Common myeloid progenitor, CD34-positive (primary cell): ENCODE data around the gene CAPN15.

Experiments used
- CTCF ChIA-PET: fragments of 350-600 bp; sonication (Branson Sonifier 250); formaldehyde crosslinking; loops from one replicate; lab custom pipeline; 2021; ENCODE audit warnings: antibody characterized with exemption; lab: Charles Lee
- POLR2A ChIA-PET: fragments of 350-600 bp; sonication (Branson Sonifier 250); formaldehyde crosslinking; loops from one replicate; lab custom pipeline; 2021; ENCODE audit warnings: antibody characterized with exemption; lab: Charles Lee
- DNase-seq, 3 donors: peaks; one replicate each; pipeline versions ENCODE4 v3.0.0 to v3.0.0-alpha.2; 2013
- H3K27ac ChIP-seq, 2 experiments: 1 replicate in 1 of 2; 2 replicates in 1 of 2; pipeline ENCODE4 v1.7.0; 2013; ENCODE audit warnings: inconsistent platforms in 2 of 2, low read length in 2 of 2, mild to moderate bottlenecking in 2 of 2, low read depth in 1 of 2, moderate library complexity in 1 of 2; ENCODE audit not compliant: severe bottlenecking in 2 of 2, insufficient read depth in 1 of 2, poor library complexity in 1 of 2
- H3K27me3 ChIP-seq, 5 experiments: replicated peaks in 2 of 5; 1 replicate in 3 of 5; 2 replicates in 2 of 5; pipeline versions ENCODE4 v1.6.1 to v1.7.0; 2013; ENCODE audit warnings: low read length in 4 of 5, mild to moderate bottlenecking in 2 of 5, moderate library complexity in 2 of 5, inconsistent platforms in 1 of 5; ENCODE audit not compliant: insufficient read depth in 5 of 5, control insufficient read depth in 4 of 5
- H3K36me3 ChIP-seq, 4 experiments: 1 replicate in 2 of 4; 2 replicates in 2 of 4; pipeline versions ENCODE4 v1.6.1 to v1.7.0; 2013; ENCODE audit warnings: low read length in 3 of 4, control low read depth in 1 of 4, mild to moderate bottlenecking in 1 of 4; ENCODE audit not compliant: control insufficient read depth in 4 of 4, insufficient read depth in 4 of 4
- H3K4me1 ChIP-seq, 4 experiments: 1 replicate in 3 of 4; 2 replicates in 1 of 4; pipeline versions ENCODE4 v1.6.1 to v1.7.1; 2013; ENCODE audit warnings: low read length in 3 of 4, mild to moderate bottlenecking in 3 of 4, control low read depth in 1 of 4, inconsistent platforms in 1 of 4, moderate library complexity in 1 of 4; ENCODE audit not compliant: control insufficient read depth in 4 of 4, insufficient read depth in 4 of 4; ENCODE audit errors: control extremely low read depth in 1 of 4
- H3K4me3 ChIP-seq, 7 experiments: 1 replicate in 4 of 7; 2 replicates in 3 of 7; pipeline versions ENCODE4 v1.5.1 to v1.7.0; 2013; ENCODE audit warnings: mild to moderate bottlenecking in 7 of 7, low read length in 6 of 7, moderate library complexity in 6 of 7, inconsistent platforms in 2 of 7, low read depth in 2 of 7, control low read depth in 1 of 7; ENCODE audit not compliant: insufficient read depth in 4 of 7, control insufficient read depth in 1 of 7; ENCODE audit errors: extremely low read depth in 1 of 7
- H3K9me3 ChIP-seq, 5 experiments: 1 replicate in 4 of 5; 2 replicates in 1 of 5; pipeline versions ENCODE4 v1.6.1 to v1.7.1; 2013; ENCODE audit warnings: low read length in 4 of 5, mild to moderate bottlenecking in 2 of 5, inconsistent platforms in 1 of 5, low read depth in 1 of 5, moderate library complexity in 1 of 5; ENCODE audit not compliant: control insufficient read depth in 4 of 5, insufficient read depth in 2 of 5; ENCODE audit errors: control extremely low read depth in 1 of 5
- WGBS: methylation state at CpG from one replicate; pipeline ENCODE4 v1.1.5; 2013; ENCODE audit not compliant: insufficient coverage; 5-methylcytosine and 5-hydroxymethylcytosine counted together

The CAPN15 gene

GRCh38 chr16:582218-582613 is 54.7 kb downstream of the CAPN15 start:
- H3K4me1 ChIP-seq: peaks cover 0 to 15% (median 9%) of the 10 kb centered on the region in 4 experiments
- H3K4me3 ChIP-seq: no peak overlapping the region
- CTCF ChIA-PET: interaction anchor here (0.7 to 4.7 kb wide), 7 partner anchors 9 to 78 kb away, joined by 3 to 21 read pairs (median 4); partner anchors contain the start of gene RAB40C
- DNase-seq: no peak
- peaks cover 0 to 20% (median 8%) of the 10 kb centered on the region in 4 experiments for H3K36me3 ChIP-seq
- WGBS: 89% methylated on average over 13 of the region's 18 CpGs
- no peaks in the 10 kb centered on the region for H3K9me3 ChIP-seq
- no peak overlapping the region for H3K27ac ChIP-seq
- H3K27me3 ChIP-seq: peaks cover 0 to 2% (median 0%) of the 10 kb centered on the region in 5 experiments
- POLR2A ChIA-PET: interaction anchor here (0.6 kb wide), 1 partner anchor 77 kb away, joined by 3 read pairs; no protein-coding TSS in a partner anchor

DNA sequence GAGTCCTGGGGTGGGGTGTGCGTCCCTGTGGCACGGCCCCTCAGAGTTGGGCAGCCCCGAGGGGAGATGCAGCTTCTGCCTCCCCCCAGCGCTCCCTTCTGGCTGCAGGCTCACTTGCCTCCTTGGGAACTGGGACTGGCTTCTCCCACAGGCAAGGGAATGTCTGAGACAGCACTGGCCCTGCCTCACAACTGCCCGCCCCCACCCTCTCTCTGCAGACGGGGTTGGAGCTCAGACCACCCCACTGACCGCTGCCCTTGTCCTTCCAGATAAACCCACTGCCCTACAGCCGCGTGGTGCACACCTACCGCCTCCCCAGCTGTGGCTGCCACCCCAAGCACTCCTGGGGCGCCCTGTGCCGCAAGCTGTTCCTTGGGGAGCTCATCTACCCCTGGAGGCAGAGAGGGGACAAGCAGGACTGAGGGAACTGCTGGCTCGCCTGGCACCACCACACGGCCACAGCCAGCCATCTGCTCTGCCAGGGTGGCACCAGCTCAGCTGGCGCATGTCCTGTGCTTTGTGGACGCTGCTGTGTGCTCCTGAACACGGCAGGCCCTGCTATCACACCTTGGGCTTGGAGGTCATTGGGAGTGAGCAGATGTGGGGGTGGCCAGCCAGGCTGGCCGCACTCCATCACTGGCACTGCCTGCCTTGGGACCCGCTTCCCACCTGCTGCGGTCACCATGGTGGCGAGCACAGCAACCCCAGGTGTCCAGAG is 55.3 kb downstream of the CAPN15 start:
- POLR2A ChIA-PET: interaction anchor here (0.6 kb wide), 1 partner anchor 76 kb away, joined by 3 read pairs; no protein-coding TSS in a partner anchor
- H3K4me3 ChIP-seq: no peak overlapping the region

GRCh38 chr16:583470-583814 is 55.9 kb downstream of the CAPN15 start:
- no peak for DNase-seq
- Histone ChIP-seq H3K27me3 (peaks cover 0 to 2% (median 0%) of the 10 kb centered on the region in 5 experiments), H3K36me3 (peaks cover 0 to 20% (median 8%) of the 10 kb centered on the region in 4 experiments), H3K4me1 (peaks cover 0 to 28% (median 21%) of the 10 kb centered on the region in 4 experiments), H3K9me3 (no peaks in the 10 kb centered on the region), H3K4me3 (no peak overlapping the region), H3K27ac (no peak overlapping the region)
- POLR2A ChIA-PET: no interaction called here
- WGBS: 86% methylated on average over 14 of the region's 16 CpGs
- CTCF ChIA-PET: interaction anchor here (0.8 to 1.7 kb wide), 4 partner anchors 10 to 200 kb away, joined by 3 to 6 read pairs (median 4); no protein-coding TSS in a partner anchor

More for the DNA sequence above, 55.3 kb downstream of the CAPN15 start:
- H3K9me3 ChIP-seq: no peaks in the 10 kb centered on the region
- no peak for DNase-seq
- CTCF ChIA-PET: interaction anchor here (1.0 to 4.7 kb wide), 5 partner anchors 9 to 26 kb away, joined by 3 to 21 read pairs (median 5); partner anchors contain the start of gene RAB40C
- peaks cover 0 to 21% (median 14%) of the 10 kb centered on the region in 4 experiments for H3K4me1 ChIP-seq
- WGBS: over 99% methylated on average over 18 of the region's 21 CpGs
- no peak overlapping the region for H3K27ac ChIP-seq
- H3K27me3 ChIP-seq: peaks cover 0 to 2% (median 0%) of the 10 kb centered on the region in 5 experiments
- H3K36me3 ChIP-seq: peaks cover 0 to 20% (median 8%) of the 10 kb centered on the region in 4 experiments

- CTCF ChIA-PET: interaction anchor here (0.8 to 1.6 kb wide), 2 partner anchors 9 to 201 kb away, joined by 3 to 5 read pairs; no protein-coding TSS in a partner anchor
- Histone ChIP-seq H3K9me3 (no peaks in the 10 kb centered on the region), H3K4me1 (peaks cover 0 to 28% (median 24%) of the 10 kb centered on the region in 4 experiments), H3K27ac (no peak overlapping the region), H3K27me3 (peaks cover 0 to 2% (median 0%) of the 10 kb centered on the region in 5 experiments), H3K36me3 (peaks cover 0 to 20% (median 8%) of the 10 kb centered on the region in 4 experiments), H3K4me3 (no peak overlapping the region)
- POLR2A ChIA-PET: no interaction called here
- no peak for DNase-seq
- WGBS: 93% methylated on average over 33 of the region's 38 CpGs
Measured at GRCh38 chr16:583815-584591, 56.5 kb downstream of the CAPN15 start.

DNA sequence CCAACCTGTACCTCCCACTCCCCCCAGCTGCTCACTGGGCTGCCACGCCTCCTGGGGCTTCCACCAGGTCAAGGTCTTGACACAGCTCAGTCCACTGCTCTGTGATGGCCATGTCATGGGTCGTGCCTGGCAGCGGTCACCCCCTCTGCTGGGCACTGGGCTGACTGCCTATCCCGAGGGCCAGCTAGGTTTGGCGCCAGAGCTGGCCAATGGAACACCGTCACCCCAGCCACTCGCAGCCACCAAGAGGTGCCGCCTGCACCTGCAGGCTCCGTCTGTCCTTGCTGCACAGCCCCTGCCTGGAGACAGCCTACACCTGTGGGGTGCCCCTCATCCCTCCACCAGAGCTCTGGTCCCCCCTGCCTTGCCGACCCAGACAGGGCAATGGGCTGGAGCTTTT is 57.8 kb downstream of the CAPN15 start:
- CTCF ChIA-PET: interaction anchor here (0.6 to 2.7 kb wide), 3 partner anchors 15 to 72 kb away, joined by 3 to 11 read pairs (median 3); no protein-coding TSS in a partner anchor
- no peak overlapping the region for H3K4me3 ChIP-seq
- peaks cover 0 to 2% (median 0%) of the 10 kb centered on the region in 5 experiments for H3K27me3 ChIP-seq
- H3K9me3 ChIP-seq: no peaks in the 10 kb centered on the region
- DNase-seq: no peak
- WGBS: 44% methylated on average over 9 of the region's 10 CpGs
- no peak overlapping the region for H3K27ac ChIP-seq
- H3K36me3 ChIP-seq: peaks cover 0 to 14% (median 8%) of the 10 kb centered on the region in 4 experiments
- peaks cover 0 to 29% (median 23%) of the 10 kb centered on the region in 4 experiments for H3K4me1 ChIP-seq
- POLR2A ChIA-PET: no interaction called here

DNA sequence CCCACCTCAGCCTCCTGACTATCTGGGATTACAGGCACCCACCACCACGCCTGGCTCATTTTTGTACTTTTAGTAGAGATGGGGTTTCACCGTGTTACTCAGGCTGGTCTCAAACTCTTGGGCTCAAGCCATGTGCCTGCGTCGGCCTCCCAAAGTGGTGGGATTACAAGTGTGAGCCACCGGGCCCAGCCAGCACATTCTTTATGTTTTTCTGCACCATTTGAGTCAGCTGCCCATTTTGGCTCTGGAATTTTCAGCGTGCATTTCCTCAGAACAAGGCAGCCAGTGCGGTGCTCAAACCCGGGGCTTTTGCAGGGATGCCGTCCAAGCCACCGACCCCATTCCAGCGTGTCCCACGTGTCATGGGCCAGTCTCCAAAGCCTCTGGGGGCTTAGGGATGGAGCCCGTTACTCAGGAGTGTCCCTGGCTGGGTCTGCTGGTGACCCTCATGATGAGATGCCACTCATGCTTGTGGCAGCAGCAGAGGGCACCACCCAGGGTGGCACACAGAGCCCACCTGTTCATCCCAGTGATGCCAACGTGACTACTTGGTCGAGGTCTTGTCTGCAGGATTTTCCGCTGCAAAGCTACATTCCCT is 58.6 kb downstream of the CAPN15 start:
- Histone ChIP-seq H3K27ac (no peak overlapping the region), H3K4me3 (no peak overlapping the region), H3K4me1 (peaks cover 0 to 37% (median 31%) of the 10 kb centered on the region in 4 experiments), H3K36me3 (peaks cover 0 to 8% (median 5%) of the 10 kb centered on the region in 4 experiments), H3K9me3 (no peaks in the 10 kb centered on the region), H3K27me3 (peaks cover 0 to 2% (median 0%) of the 10 kb centered on the region in 5 experiments)
- ChIA-PET CTCF (interaction anchor here (1.3 to 2.7 kb wide), 2 partner anchors 14 to 50 kb away, joined by 3 to 11 read pairs; no protein-coding TSS in a partner anchor), POLR2A (no interaction called here)
- no peak for DNase-seq
- WGBS: 79% methylated on average over 15 of the region's 16 CpGs
